Stomach (tissue), 9 donors: ENCODE measurements around the gene TMEM116. TPM values are rescaled to one million over a fixed set of nuclear protein-coding genes. Genes with fewer than 3 reads are reported as not detected.
A peak's percentile ranks its signal among the peaks of the same experiment; 100 is the strongest.
"Not testable (repeated sequence)": the region's sequence is repeated elsewhere in the genome, so short reads cannot be mapped to it uniquely, and the experiment has no call there.

Experiments
- DNase-seq, 2 donors: peaks; one replicate each; pipeline versions ENCODE4 v3.0.0 to v3.0.0-alpha.2; 2013 to 2019
- H3K27ac ChIP-seq, 5 donors: fragments of 200-600 bp in 4 of 5; sonication (generic) in 4 of 5; one replicate each; pipeline ENCODE4 v1.5.1; 2013 to 2019; ENCODE audit warnings: mild to moderate bottlenecking in 1 of 5, moderate library complexity in 1 of 5
- H3K27me3 ChIP-seq, 3 donors: fragments of 200-600 bp; sonication (generic); one replicate each; pipeline ENCODE4 v1.5.1; 2017 to 2019; ENCODE audit warnings: mixed run types in 1 of 3
- H3K36me3 ChIP-seq, 4 donors: fragments of 200-600 bp; sonication (generic); 1 replicate in 3 of 4; 2 replicates in 1 of 4; pipeline ENCODE4 v1.5.1; 2016 to 2019
- H3K4me1 ChIP-seq, 4 donors: fragments of 200-600 bp; sonication (generic); one replicate each; pipeline ENCODE4 v1.5.1; 2016 to 2019
- H3K4me3 ChIP-seq, 4 donors: fragments of 200-600 bp; sonication (generic) in 3 of 4; one replicate each; pipeline ENCODE4 v1.5.1; 2016 to 2019; ENCODE audit warnings: mild to moderate bottlenecking in 1 of 4
- H3K9me3 ChIP-seq, 4 donors: fragments of 200-600 bp; sonication (generic); one replicate each; pipeline ENCODE4 v1.5.1; 2016 to 2019
- CTCF ChIP-seq, 7 experiments: fragments of 450-650 bp in 4 of 7; fragments of 200-600 bp in 3 of 7; sonication (generic) in 3 of 7; IDR thresholded peaks; one replicate each; pipeline ENCODE4 v1.5.1; 2016 to 2019; ENCODE audit warnings: antibody characterized with exemption in 7 of 7, control low read depth in 2 of 7, mild to moderate bottlenecking in 1 of 7
- EP300 ChIP-seq: sonication (generic); formaldehyde crosslinking; IDR thresholded peaks from one replicate; pipeline ENCODE4 v1.6.1; 2017; ENCODE audit warnings: antibody characterized with exemption
- POLR2A ChIP-seq, 4 donors: fragments of 450-650 bp; IDR thresholded peaks; one replicate each; pipeline ENCODE4 v1.6.1; 2016; ENCODE audit warnings: antibody characterized with exemption in 4 of 4, control low read depth in 2 of 4, mild to moderate bottlenecking in 1 of 4, moderate library complexity in 1 of 4
- POLR2AphosphoS5 ChIP-seq, 3 donors: sonication (generic); formaldehyde crosslinking; IDR thresholded peaks; one replicate each; pipeline ENCODE4 v1.6.1; 2016; ENCODE audit warnings: antibody characterized with exemption in 3 of 3
- WGBS, 5 donors: extraction: QIAGEN DNeasy Blood & Tissue Kit in 3 of 5; methylation state at CpG; one replicate each; pipeline versions ENCODE4 v1.1.5 to v1.1.7; 2013 to 2018; 5-methylcytosine and 5-hydroxymethylcytosine counted together
- intact Hi-C: fragments of 100-400 bp; cut with DNase I; formaldehyde crosslinking; loops from one replicate; pipeline ENCODE4 v1.15.1; 2023; ENCODE audit warnings: low total_unique reads
- polyA plus RNA-seq, 3 donors: library from polyadenylated mRNA; stranded (reverse); fragments of 200-250 nt; gene quantifications; one replicate each; pipeline ENCODE4 v1.2.3, GENCODE V29; 2013
- total RNA-seq, 5 donors: library from RNA; depleted of rRNA; stranded (reverse); fragments of >200 nt; gene quantifications; one replicate each; pipeline versions ENCODE4 v1.1.0 to v1.2.3, GENCODE V29; 2014 to 2016
- donor health status: healthy with polysubstance abuse.
- donor health status: Bipolar disorder and iron deficiency.
- donor health status: healthy.

The TMEM116 gene
- total and polyA plus RNA-seq, 8 donors = 0.58 to 20.2 (median 8.2) TPM

- intact Hi-C loops = no loop called here
- Histone ChIP-seq H3K27me3 (no peaks in the 10 kb centered on the region), H3K27ac (peak overlapping the region in 4 of 5 donors; percentile 12 to 59 (median 24)), H3K36me3 (no peaks in the 10 kb centered on the region), H3K4me1 (peaks cover 0 to 46% (median 21%) of the 10 kb centered on the region in 4 donors), H3K4me3 (no peak overlapping the region), H3K9me3 (no peaks in the 10 kb centered on the region)
- DNase-seq = no peak
- TF ChIP-seq POLR2AphosphoS5 (IDR thresholded peaks at IDR 0.05) (no peak), CTCF (IDR thresholded peaks at IDR 0.05) (no peak), EP300 (no peak), POLR2A (IDR thresholded peaks at IDR 0.05) (no peak)
Measured at GRCh38 chr12:112001576-112001975, 11.4 kb downstream of the TMEM116 start.

DNA sequence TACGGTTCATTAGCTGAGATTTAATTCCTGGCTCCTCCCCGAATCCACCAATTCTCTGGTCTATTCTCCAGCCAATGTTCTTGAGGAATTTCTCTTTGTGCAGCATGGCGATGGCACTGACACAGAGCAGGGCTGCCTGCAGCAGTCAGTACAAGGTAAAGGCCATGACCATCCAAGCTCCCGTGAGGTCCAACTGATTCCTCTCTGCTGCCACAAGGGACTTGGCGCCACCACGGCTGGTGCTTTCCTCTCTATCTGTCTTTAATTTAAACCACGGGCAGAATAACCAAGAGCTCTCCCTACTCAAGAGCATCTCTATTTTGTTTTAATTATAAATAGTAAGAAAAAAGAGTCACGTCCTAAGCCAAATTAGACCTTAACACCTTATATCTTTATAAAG, 12.1 kb downstream of the TMEM116 start:
- Histone ChIP-seq H3K4me3 (no peak overlapping the region), H3K4me1 (peaks cover 0 to 42% (median 18%) of the 10 kb centered on the region in 4 donors), H3K36me3 (no peaks in the 10 kb centered on the region), H3K9me3 (no peaks in the 10 kb centered on the region), H3K27ac (peak overlapping the region in 2 of 5 donors; percentile 4 to 59), H3K27me3 (no peaks in the 10 kb centered on the region)
- intact Hi-C loops = no loop called here
- TF ChIP-seq EP300 (no peak), POLR2AphosphoS5 (IDR thresholded peaks at IDR 0.05) (no peak), CTCF (IDR thresholded peaks at IDR 0.05) (no peak), POLR2A (IDR thresholded peaks at IDR 0.05) (no peak)
- no peak for DNase-seq
- WGBS, 5 donors = 91 to 95% (median 91%) methylated on average over 8 of the region's 8 CpGs

DNA sequence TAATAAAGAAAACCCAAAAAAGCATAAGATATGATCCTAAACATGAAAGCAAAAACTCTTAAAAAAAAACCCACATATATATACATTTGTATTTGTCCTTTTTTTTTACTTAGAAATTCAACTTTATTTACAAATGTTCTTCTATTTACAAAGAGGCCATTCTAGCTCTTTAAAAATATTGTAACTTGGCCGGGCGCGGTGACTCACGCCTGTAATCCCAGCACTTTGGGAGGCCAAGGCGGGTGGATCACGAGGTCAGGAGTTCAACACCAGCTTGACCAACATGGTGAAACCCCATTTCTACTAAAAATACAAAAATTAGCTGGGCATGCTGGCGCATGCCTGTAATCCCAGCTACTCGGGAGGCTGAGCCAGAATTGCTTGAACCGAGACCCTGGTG, 13.8 kb downstream of the TMEM116 start:
- WGBS, 5 donors = 91 to 97% (median 94%) methylated on average over 9 of the region's 9 CpGs
- H3K36me3 ChIP-seq, intact Hi-C loops, H3K27me3 ChIP-seq, DNase-seq, H3K27ac ChIP-seq, H3K9me3 ChIP-seq, H3K4me3 ChIP-seq: not testable (repeated sequence)
- peaks cover 0 to 43% (median 22%) of the 10 kb centered on the region in 4 donors for H3K4me1 ChIP-seq

GRCh38 chr12:111998015-111998414, 14.9 kb downstream of the TMEM116 start:
- 64 to 96% (median 86%) methylated on average over 4 of the region's 4 CpGs for WGBS, 5 donors
- intact Hi-C loops = no loop called here

More at GRCh38 chr12:111998015-111998414, 14.9 kb downstream of the TMEM116 start:
- Histone ChIP-seq H3K9me3 (no peaks in the 10 kb centered on the region), H3K27me3 (no peaks in the 10 kb centered on the region), H3K36me3 (no peaks in the 10 kb centered on the region), H3K27ac (no peak overlapping the region), H3K4me1 (peaks cover 0 to 51% (median 24%) of the 10 kb centered on the region in 4 donors), H3K4me3 (no peak overlapping the region)
- no peak for TF ChIP-seq POLR2A (IDR thresholded peaks at IDR 0.05)
- no peak for TF ChIP-seq CTCF (IDR thresholded peaks at IDR 0.05)
- TF ChIP-seq POLR2AphosphoS5 (IDR thresholded peaks at IDR 0.05) = no peak
- no peak for TF ChIP-seq EP300
- DNase-seq = no peak
